Kidney (tissue), 14 donors: ENCODE measurements around the gene TULP4. TPM values are rescaled to one million over a fixed set of nuclear protein-coding genes. Genes with fewer than 3 reads are reported as not detected.

Source experiments
- DNase-seq, 5 donors: peaks; one replicate each; pipeline ENCODE4 v3.0.0-alpha.2; 2013 to 2020
- FAIRE-seq: peaks from 2 replicates; lab custom pipeline; 2012; peaks lifted over from hg19 to GRCh38; lab: Jason Lieb, UNC
- H3K27ac ChIP-seq, 2 donors: one replicate each; pipeline ENCODE4 v1.7.0; 2013; ENCODE audit warnings: low read depth in 2 of 2, low read length in 2 of 2, inconsistent platforms in 1 of 2
- H3K27me3 ChIP-seq: one replicate; pipeline ENCODE4 v1.7.1; 2013; ENCODE audit warnings: low read length, inconsistent platforms; ENCODE audit not compliant: control insufficient read depth, insufficient read depth
- H3K36me3 ChIP-seq, 3 donors: one replicate each; pipeline versions ENCODE4 v1.7.0 to v1.7.1; 2013; ENCODE audit warnings: low read length in 3 of 3, control low read depth in 1 of 3, inconsistent platforms in 1 of 3; ENCODE audit not compliant: insufficient read depth in 3 of 3, control insufficient read depth in 2 of 3
- H3K4me1 ChIP-seq, 3 donors: one replicate each; pipeline versions ENCODE4 v1.7.0 to v1.7.1; 2013; ENCODE audit warnings: low read length in 3 of 3, inconsistent platforms in 1 of 3, low read depth in 1 of 3; ENCODE audit not compliant: control insufficient read depth in 2 of 3, insufficient read depth in 2 of 3
- H3K4me3 ChIP-seq, 3 donors: one replicate each; pipeline versions ENCODE4 v1.7.0 to v1.8.1; 2013; ENCODE audit warnings: low read length in 3 of 3, control low read depth in 1 of 3, inconsistent platforms in 1 of 3
- H3K9ac ChIP-seq, 3 donors: one replicate each; pipeline versions ENCODE4 v1.7.0 to v1.7.1; 2013; ENCODE audit warnings: low read length in 3 of 3, control low read depth in 1 of 3, inconsistent platforms in 1 of 3
- H3K9me3 ChIP-seq, 3 donors: one replicate each; pipeline versions ENCODE4 v1.7.0 to v1.7.1; 2013; ENCODE audit warnings: low read length in 3 of 3, control low read depth in 1 of 3, inconsistent platforms in 1 of 3; ENCODE audit not compliant: control insufficient read depth in 2 of 3, insufficient read depth in 1 of 3
- CTCF ChIP-seq: IDR thresholded peaks from 3 replicates; pipeline ENCODE4 v1.5.1; 2012; ENCODE audit warnings: mild to moderate bottlenecking, moderate library complexity, borderline replicate concordance; ENCODE audit not compliant: insufficient read depth; ENCODE audit errors: extremely low read depth
- intact Hi-C: fragments of 100-400 bp; cut with DNase I; formaldehyde crosslinking; loops from one replicate; pipeline ENCODE4 v1.11.1; 2022
- polyA plus RNA-seq: library from polyadenylated mRNA; stranded (reverse); fragments of 350-450 nt; fragmentation: Illumina TruSeq; extraction: RNeasy Lipid Tissue Mini Kit (QIAGEN cat#74804); gene quantifications from one replicate; pipeline ENCODE4 v1.2.3, GENCODE V29; 2014; ENCODE audit warnings: low read depth, low replicate concordance; ENCODE audit not compliant: insufficient read depth
- total RNA-seq: library from RNA; stranded (reverse); fragmentation: NEBNext Ultra II Directional; extraction: Animal tissue kit (Norgen Biotek cat#: 25700); gene quantifications from one replicate; pipeline ENCODE4 v1.2.1, GENCODE V29; 2021
- donor health status: control.
- donor health status: control.
- donor health status: control.
- donor health status: control.
- donor health status: control.
- donor health status: DM: yes; HTN: yes; CAD: no.
- donor health status: Normal renal cell carcinoma (clear cell type).

The TULP4 gene
- total and polyA plus RNA-seq, 2 donors from 2014 or later, result 3.3 to 114 TPM

GRCh38 chr6:158285656-158286021, 26.6 kb upstream of the TULP4 start:
- intact Hi-C loops, result no loop called here
- TF ChIP-seq CTCF, result no peak
- Histone ChIP-seq H3K4me3 (no peak overlapping the region), H3K27ac (no peak overlapping the region), H3K4me1 (peaks cover 0 to 6% (median 2%) of the 10 kb centered on the region in 3 donors), H3K36me3 (no peaks in the 10 kb centered on the region), H3K9ac (no peak overlapping the region), H3K9me3 (no peaks in the 10 kb centered on the region), H3K27me3 (no peaks in the 10 kb centered on the region)
- DNase-seq, result no peak
- no peak for FAIRE-seq

- TF ChIP-seq CTCF, result no peak
- DNase-seq (no peak), FAIRE-seq (no peak)
- no peak overlapping the region for H3K4me3 ChIP-seq
- H3K27me3 ChIP-seq, result no peaks in the 10 kb centered on the region
- peaks cover 0 to 6% (median 2%) of the 10 kb centered on the region in 3 donors for H3K4me1 ChIP-seq
- H3K9me3 ChIP-seq, result no peaks in the 10 kb centered on the region
- H3K9ac ChIP-seq, result no peak overlapping the region
- no peak overlapping the region for H3K27ac ChIP-seq
- intact Hi-C loops, result no loop called here
- H3K36me3 ChIP-seq, result no peaks in the 10 kb centered on the region
Measured at GRCh38 chr6:158286413-158286812, 25.9 kb upstream of the TULP4 start.

GRCh38 chr6:158287047-158287446, 25.2 kb upstream of the TULP4 start:
- DNase-seq (peak in 1 of 5 donors; percentile 25), FAIRE-seq (no peak)
- Histone ChIP-seq H3K9ac (no peak overlapping the region), H3K4me1 (peaks cover 0 to 6% (median 2%) of the 10 kb centered on the region in 3 donors), H3K4me3 (no peak overlapping the region), H3K9me3 (no peaks in the 10 kb centered on the region), H3K27me3 (no peaks in the 10 kb centered on the region), H3K36me3 (no peaks in the 10 kb centered on the region), H3K27ac (no peak overlapping the region)
- intact Hi-C loops, result no loop called here
- TF ChIP-seq CTCF, result no peak

- TF ChIP-seq CTCF, result no peak
- Histone ChIP-seq H3K9me3 (no peaks in the 10 kb centered on the region), H3K36me3 (no peaks in the 10 kb centered on the region), H3K27me3 (no peaks in the 10 kb centered on the region), H3K4me1 (peaks cover 0 to 6% (median 2%) of the 10 kb centered on the region in 3 donors), H3K9ac (no peak overlapping the region), H3K4me3 (no peak overlapping the region), H3K27ac (no peak overlapping the region)
- intact Hi-C loops, result no loop called here
- DNase-seq, result no peak
- no peak for FAIRE-seq
Measured at GRCh38 chr6:158290040-158290439, 22.2 kb upstream of the TULP4 start.
